ENCODE results near the gene ANKRD18B.
"Not testable (repeated sequence)": the region's sequence is repeated elsewhere in the genome, so short reads cannot be mapped to it uniquely, and the experiment has no call there.

Gene ANKRD18B

DNA sequence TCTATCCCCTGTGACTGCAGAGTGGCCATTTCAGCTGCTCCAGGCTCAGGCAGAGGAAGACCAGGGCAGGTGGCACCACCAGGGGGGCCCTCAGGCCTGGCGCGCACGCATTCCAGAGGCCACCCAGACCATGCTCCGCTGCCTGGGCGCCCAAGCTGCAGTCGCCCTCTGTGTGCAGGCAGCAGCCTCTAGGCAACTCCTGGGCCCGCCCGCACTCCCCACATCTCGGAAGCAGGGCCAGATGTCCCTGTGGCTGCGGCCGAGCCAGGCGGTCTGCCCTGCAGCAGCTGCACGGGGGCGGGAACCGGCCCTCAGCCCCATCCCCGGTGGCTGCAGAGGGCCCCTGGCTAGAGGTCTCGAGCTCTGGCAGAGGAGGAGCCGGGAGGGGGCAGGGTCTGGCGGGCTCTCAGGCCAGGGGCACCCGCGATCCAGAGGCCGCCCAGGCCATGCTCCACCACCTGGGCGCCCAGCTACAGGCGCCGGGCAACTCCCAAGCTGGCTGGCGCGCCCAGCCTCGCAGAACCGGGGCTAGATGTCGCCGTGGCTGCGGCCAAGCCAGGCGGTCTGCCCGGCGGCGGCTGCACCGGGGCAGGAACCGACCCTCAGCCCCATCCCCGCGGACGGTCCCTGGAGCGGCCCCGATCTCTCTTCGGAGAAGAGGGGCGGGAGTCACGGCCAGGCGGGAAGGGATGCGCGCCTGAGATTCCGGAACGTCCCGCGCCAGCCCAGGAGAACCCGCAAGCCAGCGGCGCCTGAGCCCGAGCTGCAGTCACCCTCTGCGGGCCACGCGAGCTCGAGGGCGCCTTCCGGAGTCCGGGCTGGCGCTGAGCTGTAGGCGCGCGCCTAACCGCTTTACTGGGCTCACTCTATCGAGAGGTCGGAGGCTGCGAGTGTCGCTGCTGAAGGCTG lies at the start of gene ANKRD18B:
TSS of gene ANKRD18B (plus strand) at position 855 of the 909 bp plus-strand sequence. CDS start 239 bp downstream, outside the sequence.
- peak in 1 of 3 experiments; percentile 22 for DNase-seq (ENCODE audit: low read depth in 2 of 3, low spot score in 2 of 3)

- DNase-seq (ENCODE audit: low read depth in 2 of 3, low spot score in 2 of 3): no peak
These were observed 48.7 kb upstream of the ANKRD18B start for GRCh38 chr9:33475357-33475756.

DNA sequence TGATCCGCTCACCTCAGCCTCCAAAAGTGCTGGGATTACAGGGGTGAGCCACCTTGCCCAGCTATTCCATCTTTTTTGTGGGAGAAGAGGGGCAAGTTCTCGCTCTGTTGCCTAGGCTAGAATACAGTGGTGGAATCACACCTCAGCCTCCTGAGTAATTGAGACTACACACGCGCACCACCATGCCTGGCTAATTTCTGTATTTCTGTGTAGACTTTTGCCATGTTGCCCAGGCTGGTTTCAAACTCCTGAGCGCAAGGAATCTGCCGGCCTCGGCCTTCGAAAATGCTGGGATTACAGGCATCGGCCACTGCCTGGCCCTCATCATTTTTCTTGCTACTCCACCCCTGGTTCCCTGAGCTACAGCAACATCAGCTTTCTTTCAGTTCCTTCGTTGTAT lies 47.5 kb upstream of the ANKRD18B start:
- DNase-seq (ENCODE audit: low read depth in 2 of 3, low spot score in 2 of 3): no peak

GRCh38 chr9:33480106-33480505 lies 43.9 kb upstream of the ANKRD18B start:
- DNase-seq (ENCODE audit: low read depth in 2 of 3, low spot score in 2 of 3): no peak

DNA sequence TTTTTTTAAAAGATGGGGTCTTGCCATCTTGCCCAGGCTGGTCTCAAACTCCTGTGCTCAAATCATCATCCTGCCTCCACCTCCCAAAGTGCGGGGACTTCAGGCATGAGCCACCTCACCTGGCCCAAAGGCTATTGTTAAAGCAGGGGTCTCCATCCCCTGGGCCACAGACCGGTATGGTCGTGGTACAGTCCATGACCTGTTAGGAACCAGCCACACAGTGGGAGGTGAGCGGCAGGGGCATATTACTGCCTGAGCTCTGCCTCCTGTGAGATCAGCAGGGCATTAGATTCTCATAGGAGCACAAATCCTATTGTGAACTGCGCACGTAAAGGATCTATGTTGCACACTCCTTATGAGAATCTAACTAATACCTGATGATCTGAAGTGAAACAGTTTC lies 43.1 kb upstream of the ANKRD18B start:
- DNase-seq (ENCODE audit: low read depth in 2 of 3, low spot score in 2 of 3): no peak

DNA sequence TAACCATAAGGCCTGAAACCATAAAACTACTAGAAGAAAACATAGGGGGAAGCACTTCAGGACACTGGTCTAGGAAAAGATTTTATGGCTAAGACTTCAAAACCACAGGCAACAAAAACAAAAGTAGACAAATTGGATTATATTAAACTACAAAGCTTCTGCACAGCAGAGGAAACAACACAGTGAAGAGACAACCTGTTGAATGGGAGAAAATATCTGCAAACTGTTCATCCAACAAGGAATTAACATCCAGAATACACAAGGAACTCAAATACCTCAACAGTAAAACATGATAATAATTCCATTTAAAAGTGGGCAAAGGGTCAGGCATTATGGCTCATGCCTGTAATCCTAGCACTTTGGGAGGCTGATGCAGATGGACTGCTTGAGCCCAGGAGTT lies 38.7 kb upstream of the ANKRD18B start:
- DNase-seq (ENCODE audit: low read depth in 2 of 3, low spot score in 2 of 3): not testable (repeated sequence)

GRCh38 chr9:33489066-33489465 lies 35.0 kb upstream of the ANKRD18B start:
- no peak for DNase-seq (ENCODE audit: low read depth in 2 of 3, low spot score in 2 of 3)

- not testable (repeated sequence) for DNase-seq (ENCODE audit: low read depth in 2 of 3, low spot score in 2 of 3)
These were observed 30.2 kb upstream of the ANKRD18B start for GRCh38 chr9:33493819-33494218.

DNA sequence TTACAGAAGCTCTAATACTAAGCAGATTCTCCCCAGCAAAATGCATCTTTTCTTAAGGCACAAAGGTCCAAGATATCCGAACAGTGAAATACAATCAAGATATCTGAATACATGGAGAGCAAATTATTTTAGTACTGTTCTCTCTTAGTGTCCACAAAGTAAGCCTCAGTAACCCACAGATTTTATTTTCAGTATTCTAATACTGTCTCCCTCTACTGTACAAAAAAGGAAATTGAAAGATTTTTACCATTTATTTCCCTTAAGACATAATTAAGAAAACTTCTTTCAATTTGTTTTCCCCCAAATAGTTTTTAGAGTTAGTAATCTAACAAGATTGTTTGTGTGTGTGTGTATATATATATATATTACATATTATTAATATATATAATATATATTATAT lies 25.7 kb upstream of the ANKRD18B start:
- no peak for DNase-seq (ENCODE audit: low read depth in 2 of 3, low spot score in 2 of 3)

DNA sequence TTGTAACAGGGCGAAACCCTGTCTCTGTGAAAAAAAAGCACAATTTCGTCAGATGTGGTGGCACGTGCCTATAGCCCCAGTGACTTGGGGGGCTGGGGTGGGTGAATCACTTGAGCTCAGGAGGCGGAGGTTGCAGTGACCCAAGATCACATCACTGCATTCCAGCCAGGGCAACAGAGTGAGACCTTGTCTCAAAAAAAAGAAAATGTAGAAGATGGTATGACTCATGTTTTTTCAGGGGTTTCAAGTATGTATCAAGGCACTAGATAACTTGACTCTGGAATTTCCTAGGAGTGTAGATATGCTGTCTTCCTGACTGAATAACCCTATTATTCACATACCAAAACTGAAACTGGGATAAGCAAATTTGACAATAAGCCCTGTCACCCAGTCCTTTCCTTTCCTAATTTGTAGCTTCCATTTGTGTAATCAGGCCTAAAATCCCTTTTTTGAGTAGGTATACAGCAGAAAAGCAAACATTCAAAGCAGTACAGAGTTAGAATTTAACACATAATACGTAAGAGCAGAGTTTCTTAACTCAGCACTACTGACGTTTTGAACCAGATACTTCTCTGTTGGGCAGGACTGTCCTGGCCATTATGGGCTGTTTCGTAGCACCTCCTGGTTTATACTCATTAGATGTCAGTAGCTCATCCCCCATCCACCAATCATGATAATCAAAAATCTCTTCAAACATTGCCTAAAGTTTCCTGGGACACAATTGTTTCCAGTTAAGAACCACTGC lies 17.3 kb upstream of the ANKRD18B start:
- no peak for DNase-seq (ENCODE audit: low read depth in 2 of 3, low spot score in 2 of 3)

- DNase-seq (ENCODE audit: low read depth in 2 of 3, low spot score in 2 of 3): peak in 1 of 3 experiments; percentile 23
These were observed 13.5 kb upstream of the ANKRD18B start for GRCh38 chr9:33510262-33511183.

- DNase-seq (ENCODE audit: low read depth in 2 of 3, low spot score in 2 of 3): not testable (repeated sequence)
These were observed 12.9 kb upstream of the ANKRD18B start for GRCh38 chr9:33511184-33511517.

- not testable (repeated sequence) for DNase-seq (ENCODE audit: low read depth in 2 of 3, low spot score in 2 of 3)
These were observed 11.5 kb upstream of the ANKRD18B start for GRCh38 chr9:33512535-33512934.

DNA sequence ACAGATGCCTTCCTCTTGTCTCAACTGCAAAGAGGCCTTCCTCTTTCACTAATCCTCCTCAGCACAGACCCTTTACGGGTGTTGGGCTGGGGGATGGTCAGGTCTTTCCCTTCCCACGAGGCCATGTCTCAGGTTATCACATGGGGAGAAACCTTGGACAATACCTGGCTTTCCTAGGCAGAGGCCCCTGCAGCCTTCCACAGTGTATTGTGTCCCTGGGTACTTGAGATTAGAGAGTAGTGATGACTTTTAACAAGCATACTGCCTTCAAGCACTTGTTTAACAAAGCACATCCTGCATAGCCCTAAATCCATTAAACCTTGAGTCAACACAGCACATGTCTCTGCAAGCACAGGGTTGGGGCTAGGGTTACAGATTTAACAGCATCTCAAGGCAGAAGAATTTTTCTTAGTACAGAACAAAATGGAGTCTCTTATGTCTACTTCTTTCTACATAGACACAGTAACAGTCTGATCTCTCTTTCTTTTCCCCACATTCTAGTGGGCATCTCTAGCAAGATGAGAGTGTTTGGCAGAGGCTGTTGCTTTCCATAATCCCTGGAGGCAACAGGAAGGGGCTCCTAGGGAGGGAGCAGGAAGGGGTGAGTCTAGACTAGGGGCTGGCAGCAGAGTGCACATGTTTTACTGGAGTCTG lies 8.6 kb upstream of the ANKRD18B start:
- not testable (repeated sequence) for DNase-seq (ENCODE audit: low read depth in 2 of 3, low spot score in 2 of 3)

DNA sequence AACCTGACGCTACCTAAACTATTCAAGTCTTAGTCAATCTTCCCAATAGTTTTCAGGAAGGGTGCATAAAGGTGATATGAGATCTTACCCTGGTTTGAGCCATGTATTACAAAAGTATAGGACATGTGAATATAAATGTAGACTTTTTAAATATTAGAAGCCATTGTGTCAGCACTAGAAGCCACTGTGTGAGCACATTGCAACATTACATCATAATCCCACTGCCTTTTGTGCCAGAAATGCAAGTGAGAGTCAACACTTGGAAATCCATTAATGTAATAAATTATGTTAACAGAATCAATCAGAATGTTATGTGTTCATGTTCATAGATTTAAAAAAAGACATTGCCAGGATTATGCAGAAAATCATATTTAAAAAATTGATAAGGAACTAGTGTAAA lies 7.7 kb upstream of the ANKRD18B start:
- not testable (repeated sequence) for DNase-seq (ENCODE audit: low read depth in 2 of 3, low spot score in 2 of 3)

GRCh38 chr9:33517373-33517772 lies 6.7 kb upstream of the ANKRD18B start:
- no peak for DNase-seq (ENCODE audit: low read depth in 2 of 3, low spot score in 2 of 3)

GRCh38 chr9:33517934-33518577 lies 6.0 kb upstream of the ANKRD18B start:
- DNase-seq (ENCODE audit: low read depth in 2 of 3, low spot score in 2 of 3): not testable (repeated sequence)

- DNase-seq (ENCODE audit: low read depth in 2 of 3, low spot score in 2 of 3): not testable (repeated sequence)
These were observed 2.2 kb upstream of the ANKRD18B start for GRCh38 chr9:33521861-33522260.

GRCh38 chr9:33524306-33524947 lies 376 bp downstream of the ANKRD18B start:
- DNase-seq (ENCODE audit: low read depth in 2 of 3, low spot score in 2 of 3): no peak

DNA sequence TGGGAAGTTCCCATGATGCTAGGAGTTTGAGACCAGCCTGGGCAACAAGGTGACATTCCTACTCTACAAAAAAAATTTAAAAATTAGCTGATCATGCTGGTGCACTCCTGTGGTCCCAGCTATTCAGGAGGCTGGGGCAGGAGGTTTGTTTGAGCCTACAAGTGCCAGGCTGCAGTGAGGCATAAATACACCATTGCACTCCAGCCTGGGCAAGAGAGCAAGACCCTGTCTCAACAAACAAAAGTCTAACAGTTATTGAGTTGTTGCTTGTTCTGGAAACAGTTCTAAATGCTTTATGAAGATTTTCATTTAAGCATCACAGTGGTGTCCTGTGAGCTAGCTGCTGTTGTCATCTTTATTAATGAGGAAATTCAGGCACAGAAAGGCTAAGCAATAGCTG lies 4.0 kb downstream of the ANKRD18B start:
- DNase-seq (ENCODE audit: low read depth in 2 of 3, low spot score in 2 of 3): not testable (repeated sequence)
